RWPE2 (cell line): Measurements from ENCODE around the gene SUMF2.
"Not testable (repeated sequence)": the region's sequence is repeated elsewhere in the genome, so short reads cannot be mapped to it uniquely, and the experiment has no call there.

Experiments used
- ATAC-seq: fragments of 200-7000 bp; cut with Tn5 transposase; 3 replicates; pipeline ENCODE4 v1.9.1; 2021; ENCODE audit warnings: low read depth
- DNase-seq: peaks from one replicate; pipeline ENCODE4 v3.0.0-alpha.2; 2020; ENCODE audit warnings: low spot score
- H3K27ac ChIP-seq: fragments of 450-650 bp; 2 replicates; pipeline ENCODE4 v1.5.1; 2017; ENCODE audit warnings: mild to moderate bottlenecking; ENCODE audit not compliant: poor library complexity, severe bottlenecking
- H3K27me3 ChIP-seq: fragments of 250-450 bp; sonication (Bioruptor Pico); 2 replicates; pipeline ENCODE4 v1.5.1; 2021; ENCODE audit warnings: mild to moderate bottlenecking, moderate library complexity; ENCODE audit not compliant: insufficient read depth, poor library complexity, severe bottlenecking
- H3K36me3 ChIP-seq: fragments of 250-450 bp; sonication (Bioruptor Pico); 2 replicates; pipeline ENCODE4 v1.5.1; 2020; ENCODE audit warnings: low read depth, mild to moderate bottlenecking, moderate library complexity
- H3K4me1 ChIP-seq: fragments of 250-450 bp; sonication (Bioruptor Pico); 2 replicates; pipeline ENCODE4 v1.5.1; 2021; ENCODE audit warnings: mild to moderate bottlenecking, moderate library complexity; ENCODE audit not compliant: insufficient read depth, poor library complexity, severe bottlenecking
- H3K4me3 ChIP-seq: fragments of 250-450 bp; sonication (Bioruptor Pico); 2 replicates; pipeline ENCODE4 v1.5.1; 2021; ENCODE audit warnings: mild to moderate bottlenecking, moderate library complexity; ENCODE audit not compliant: severe bottlenecking
- H3K9me3 ChIP-seq: fragments of 250-450 bp; sonication (Bioruptor Pico); 2 replicates; pipeline ENCODE4 v1.5.1; 2021; ENCODE audit warnings: mild to moderate bottlenecking, moderate library complexity; ENCODE audit not compliant: severe bottlenecking
- TF ChIP-seq, protein P1 (sequence below): fragments of 450-650 bp; IDR thresholded peaks from one replicate; pipeline ENCODE4 v1.5.1; 2017; ENCODE audit warnings: mild to moderate bottlenecking, moderate library complexity; ENCODE audit not compliant: poor library complexity, severe bottlenecking

SUMF2 gene

DNA sequence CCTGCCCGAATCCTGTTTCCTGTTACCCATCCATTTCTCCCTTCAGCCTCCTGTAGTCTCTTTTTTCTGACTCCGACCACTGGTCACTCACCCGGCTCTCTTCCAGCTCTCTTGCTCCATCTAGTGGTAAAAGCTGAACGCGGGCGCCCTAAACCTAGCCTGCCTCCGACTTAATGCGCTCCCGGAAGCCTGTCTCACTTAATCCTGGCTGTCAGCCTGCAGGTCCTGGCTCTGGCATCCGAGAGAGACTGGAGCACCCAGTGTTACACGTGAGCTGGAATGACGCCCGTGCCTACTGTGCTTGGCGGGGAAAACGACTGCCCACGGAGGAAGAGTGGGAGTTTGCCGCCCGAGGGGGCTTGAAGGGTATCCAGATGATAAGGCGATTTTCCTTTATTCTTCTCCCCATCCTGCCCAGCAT, 10.3 kb downstream of the SUMF2 start:
- DNase-seq: peak; percentile 71
- Histone ChIP-seq H3K27me3 (no peaks in the 10 kb centered on the region), H3K9me3 (no peaks in the 10 kb centered on the region), H3K27ac (no peak overlapping the region), H3K36me3 (peaks cover 58% of the 10 kb centered on the region), H3K4me3 (no peak overlapping the region), H3K4me1 (no peaks in the 10 kb centered on the region)
- ATAC-seq: peak; percentile 96
- TF ChIP-seq, protein P1, sequence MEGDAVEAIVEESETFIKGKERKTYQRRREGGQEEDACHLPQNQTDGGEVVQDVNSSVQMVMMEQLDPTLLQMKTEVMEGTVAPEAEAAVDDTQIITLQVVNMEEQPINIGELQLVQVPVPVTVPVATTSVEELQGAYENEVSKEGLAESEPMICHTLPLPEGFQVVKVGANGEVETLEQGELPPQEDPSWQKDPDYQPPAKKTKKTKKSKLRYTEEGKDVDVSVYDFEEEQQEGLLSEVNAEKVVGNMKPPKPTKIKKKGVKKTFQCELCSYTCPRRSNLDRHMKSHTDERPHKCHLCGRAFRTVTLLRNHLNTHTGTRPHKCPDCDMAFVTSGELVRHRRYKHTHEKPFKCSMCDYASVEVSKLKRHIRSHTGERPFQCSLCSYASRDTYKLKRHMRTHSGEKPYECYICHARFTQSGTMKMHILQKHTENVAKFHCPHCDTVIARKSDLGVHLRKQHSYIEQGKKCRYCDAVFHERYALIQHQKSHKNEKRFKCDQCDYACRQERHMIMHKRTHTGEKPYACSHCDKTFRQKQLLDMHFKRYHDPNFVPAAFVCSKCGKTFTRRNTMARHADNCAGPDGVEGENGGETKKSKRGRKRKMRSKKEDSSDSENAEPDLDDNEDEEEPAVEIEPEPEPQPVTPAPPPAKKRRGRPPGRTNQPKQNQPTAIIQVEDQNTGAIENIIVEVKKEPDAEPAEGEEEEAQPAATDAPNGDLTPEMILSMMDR: peak; percentile 92

DNA sequence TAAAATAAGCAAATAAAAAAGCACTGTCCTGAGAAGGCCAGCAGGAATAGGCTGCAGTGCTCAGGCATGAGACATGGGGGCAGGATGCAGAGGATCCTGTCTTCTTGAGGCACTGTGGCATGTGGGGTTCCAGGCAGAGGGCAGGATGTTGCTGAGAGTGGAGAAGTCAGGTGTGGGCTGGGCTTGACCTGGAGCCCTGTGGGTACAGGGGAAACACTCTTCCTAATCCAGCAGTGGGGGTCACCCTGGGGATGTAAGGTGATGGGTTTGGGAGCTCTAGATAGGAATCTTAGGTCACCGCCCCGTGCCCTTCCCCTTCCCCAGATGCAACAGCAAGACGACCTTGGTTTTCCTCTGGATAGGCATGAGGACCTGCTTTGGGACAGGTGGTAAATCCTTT, 13.6 kb downstream of the SUMF2 start:
- Histone ChIP-seq H3K36me3 (peaks cover 30% of the 10 kb centered on the region), H3K27ac (no peak overlapping the region), H3K27me3 (no peaks in the 10 kb centered on the region), H3K4me1 (no peaks in the 10 kb centered on the region), H3K4me3 (no peak overlapping the region), H3K9me3 (no peaks in the 10 kb centered on the region)
- TF ChIP-seq, protein P1: no peak
- no peak for ATAC-seq
- DNase-seq: no peak

DNA sequence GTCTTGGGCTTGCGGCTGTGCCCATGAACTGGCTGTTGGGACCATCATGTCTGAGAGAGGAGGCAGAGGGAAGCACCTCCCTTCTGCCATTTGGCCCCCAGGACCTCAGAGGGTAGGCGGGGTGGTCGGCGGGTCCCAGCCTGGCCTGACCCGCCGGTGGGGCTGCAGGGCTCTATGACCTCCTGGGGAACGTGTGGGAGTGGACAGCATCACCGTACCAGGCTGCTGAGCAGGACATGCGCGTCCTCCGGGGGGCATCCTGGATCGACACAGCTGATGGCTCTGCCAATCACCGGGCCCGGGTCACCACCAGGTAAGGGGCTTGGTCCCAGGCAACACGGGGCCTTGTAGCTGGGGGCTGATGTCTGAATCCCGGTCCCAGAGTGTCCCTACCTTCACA, 14.1 kb downstream of the SUMF2 start:
- Histone ChIP-seq H3K27ac (no peak overlapping the region), H3K4me1 (no peaks in the 10 kb centered on the region), H3K27me3 (no peaks in the 10 kb centered on the region), H3K9me3 (no peaks in the 10 kb centered on the region), H3K36me3 (peaks cover 27% of the 10 kb centered on the region), H3K4me3 (no peak overlapping the region)
- TF ChIP-seq, protein P1: no peak
- DNase-seq (no peak), ATAC-seq (no peak)

DNA sequence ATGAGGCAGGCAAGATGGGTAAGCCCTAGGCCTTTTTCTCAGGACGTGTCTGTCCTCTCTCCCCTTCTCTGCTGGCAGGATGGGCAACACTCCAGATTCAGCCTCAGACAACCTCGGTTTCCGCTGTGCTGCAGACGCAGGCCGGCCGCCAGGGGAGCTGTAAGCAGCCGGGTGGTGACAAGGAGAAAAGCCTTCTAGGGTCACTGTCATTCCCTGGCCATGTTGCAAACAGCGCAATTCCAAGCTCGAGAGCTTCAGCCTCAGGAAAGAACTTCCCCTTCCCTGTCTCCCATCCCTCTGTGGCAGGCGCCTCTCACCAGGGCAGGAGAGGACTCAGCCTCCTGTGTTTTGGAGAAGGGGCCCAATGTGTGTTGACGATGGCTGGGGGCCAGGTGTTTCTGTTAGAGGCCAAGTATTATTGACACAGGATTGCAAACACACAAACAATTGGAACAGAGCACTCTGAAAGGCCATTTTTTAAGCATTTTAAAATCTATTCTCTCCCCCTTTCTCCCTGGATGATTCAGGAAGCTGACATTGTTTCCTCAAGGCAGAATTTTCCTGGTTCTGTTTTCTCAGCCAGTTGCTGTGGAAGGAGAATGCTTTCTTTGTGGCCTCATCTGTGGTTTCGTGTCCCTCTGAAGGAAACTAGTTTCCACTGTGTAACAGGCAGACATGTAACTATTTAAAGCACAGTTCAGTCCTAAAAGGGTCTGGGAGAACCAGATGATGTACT, 15.5 kb downstream of the SUMF2 start:
- Histone ChIP-seq H3K4me1 (no peaks in the 10 kb centered on the region), H3K27me3 (no peaks in the 10 kb centered on the region), H3K4me3 (no peak overlapping the region), H3K36me3 (peaks cover 24% of the 10 kb centered on the region), H3K9me3 (no peaks in the 10 kb centered on the region), H3K27ac (no peak overlapping the region)
- TF ChIP-seq, protein P1: peak; percentile 17
- no peak for DNase-seq
- ATAC-seq: no peak

DNA sequence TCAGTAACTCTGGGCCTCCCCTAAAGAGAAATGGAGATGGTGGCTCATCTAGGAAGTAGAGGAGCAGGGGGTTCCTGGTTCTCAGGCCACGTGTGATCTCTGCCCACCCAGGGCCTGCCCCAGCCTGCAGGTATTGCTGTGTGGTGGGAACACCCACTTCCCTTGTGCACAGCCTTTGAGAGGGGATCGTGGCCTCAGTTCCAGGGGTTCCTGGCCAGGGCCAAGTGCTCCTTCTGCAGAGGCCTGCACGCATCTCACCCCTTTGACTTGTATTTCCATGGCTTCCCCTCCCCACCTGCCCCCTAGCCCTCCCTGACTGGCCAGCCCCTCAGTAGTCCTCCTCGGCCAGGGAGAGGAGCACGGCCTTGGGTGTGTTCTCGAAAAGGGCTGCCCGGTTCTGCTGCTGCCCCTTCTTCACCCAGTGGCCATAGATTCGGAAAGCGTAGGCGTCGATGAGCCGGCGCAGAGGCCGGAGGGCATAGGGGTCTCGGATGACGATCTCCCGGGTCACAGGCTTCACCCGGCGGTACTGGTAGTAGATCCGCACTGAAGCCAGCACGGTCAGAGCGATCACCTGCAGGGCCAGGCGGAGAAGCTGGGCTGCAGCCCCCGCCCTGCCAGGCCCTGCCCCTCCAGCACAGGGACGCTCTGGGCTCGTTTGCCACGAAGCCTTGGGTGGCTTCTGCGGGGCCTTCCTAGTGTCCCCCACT, 16.8 kb downstream of the SUMF2 start:
- not testable (repeated sequence) for H3K27me3 ChIP-seq, H3K9me3 ChIP-seq, DNase-seq, H3K4me1 ChIP-seq, H3K4me3 ChIP-seq, H3K27ac ChIP-seq, ATAC-seq
- peaks cover 23% of the 10 kb centered on the region for H3K36me3 ChIP-seq
